K562 (cell line): Measurements from ENCODE around the gene PSME4. TPM values are rescaled to one million over a fixed set of nuclear protein-coding genes. Genes with fewer than 3 reads are reported as not detected.

Experiments
- CHD2 ChIP-seq: IDR thresholded peaks from 2 replicates; pipeline ENCODE4 v1.6.1; 2011; ENCODE audit warnings: low read depth, low read length
- DACH1 ChIP-seq: fragments of 450-650 bp; IDR thresholded peaks from 2 replicates; pipeline ENCODE4 v1.6.1; 2018; ENCODE audit not compliant: partially characterized antibody
- ERF ChIP-seq: fragments of 450-650 bp; formaldehyde crosslinking; IDR thresholded peaks from 2 replicates; pipeline ENCODE4 v1.4.0; 2020; ENCODE audit warnings: mild to moderate bottlenecking, mixed read lengths
- EWSR1 ChIP-seq: fragments of 450-650 bp; IDR thresholded peaks from 2 replicates; pipeline ENCODE4 v1.6.1; 2018; ENCODE audit warnings: borderline replicate concordance, mild to moderate bottlenecking, low read depth, moderate library complexity; ENCODE audit not compliant: partially characterized antibody
- FOXP1 ChIP-seq: sonication (generic); formaldehyde crosslinking; IDR thresholded peaks from 2 replicates; pipeline ENCODE4 v1.8.0; 2022; ENCODE audit warnings: mild to moderate bottlenecking, missing genetic modification reagents
- GTF2F1 ChIP-seq: IDR thresholded peaks from 2 replicates; pipeline ENCODE4 v1.6.1; 2011; ENCODE audit warnings: low read depth, low read length, improper control_type of control experiment
- HCFC1 ChIP-seq: IDR thresholded peaks from 2 replicates; pipeline ENCODE4 v1.6.1; 2012; ENCODE audit warnings: low read depth, low read length, improper control_type of control experiment
- HDAC1 ChIP-seq, 2 experiments: fragments of 450-650 bp; IDR thresholded peaks; 2 replicates each; pipeline ENCODE4 v1.6.1; 2016 to 2017; ENCODE audit warnings: inconsistent platforms in 1 of 2, mild to moderate bottlenecking in 1 of 2, moderate library complexity in 1 of 2
- HNRNPK ChIP-seq: fragments of 200-400 bp; formaldehyde crosslinking; IDR thresholded peaks from one replicate; pipeline ENCODE4 v1.6.1; 2018; ENCODE audit warnings: mild to moderate bottlenecking, low read depth, low read length; ENCODE audit not compliant: poor library complexity, severe bottlenecking
- NONO ChIP-seq, 2 experiments: fragments of 200-400 bp in 1 of 2; fragments of 450-650 bp in 1 of 2; formaldehyde crosslinking in 1 of 2; IDR thresholded peaks; 2 replicates each; pipeline ENCODE4 v1.6.1; 2017; ENCODE audit warnings: low read depth in 2 of 2, mild to moderate bottlenecking in 2 of 2, moderate library complexity in 2 of 2, low read length in 1 of 2
- NR2C2 ChIP-seq, 2 experiments: fragments of 200-800 bp in 1 of 2; sonication (Bioruptor generic) in 1 of 2; sonication (generic) in 1 of 2; formaldehyde crosslinking in 1 of 2; IDR thresholded peaks; 2 replicates each; pipeline versions ENCODE4 v1.6.1 to v1.8.0; 2016 to 2022; ENCODE audit warnings: mild to moderate bottlenecking in 1 of 2, missing compliant biosample characterization in 1 of 2, missing genetic modification characterization in 1 of 2, missing genetic modification reagents in 1 of 2
- NR2F6 ChIP-seq: fragments of 450-650 bp; formaldehyde crosslinking; IDR thresholded peaks from 2 replicates; pipeline ENCODE4 v1.4.0; 2020; ENCODE audit warnings: mild to moderate bottlenecking
- PHB2 ChIP-seq: fragments of 450-650 bp; IDR thresholded peaks from 2 replicates; pipeline ENCODE4 v1.6.1; 2017; ENCODE audit warnings: low read depth
- PML ChIP-seq: IDR thresholded peaks from 2 replicates; pipeline ENCODE4 v1.6.1; 2012; ENCODE audit warnings: low read length, inconsistent platforms
- SMARCA5 ChIP-seq: fragments of 450-650 bp; IDR thresholded peaks from 2 replicates; pipeline ENCODE4 v1.6.1; 2016
- THAP7 ChIP-seq: fragments of 250-450 bp; sonication (Bioruptor Pico); IDR thresholded peaks from 2 replicates; pipeline ENCODE4 v1.5.0; 2021
- TOE1 ChIP-seq, 2 experiments: fragments of 450-650 bp in 1 of 2; sonication (generic) in 1 of 2; formaldehyde crosslinking in 1 of 2; IDR thresholded peaks; 2 replicates each; pipeline versions ENCODE4 v1.7.1 to v1.8.0; 2016 to 2022; ENCODE audit warnings: borderline replicate concordance in 2 of 2, mild to moderate bottlenecking in 2 of 2, antibody characterized with exemption in 1 of 2, inconsistent platforms in 1 of 2, low read depth in 1 of 2, missing genetic modification reagents in 1 of 2, moderate library complexity in 1 of 2
- ZNF696 ChIP-seq: fragments of 250-450 bp; sonication (Bioruptor Pico); conservative IDR thresholded peaks from 2 replicates; pipeline ENCODE4 v1.4.0; 2020; ENCODE audit warnings: mild to moderate bottlenecking, moderate library complexity
- ZNF707 ChIP-seq: fragments of 250-450 bp; sonication (Bioruptor Pico); conservative IDR thresholded peaks from 2 replicates; pipeline ENCODE4 v1.8.0; 2022; ENCODE audit warnings: inconsistent platforms, mild to moderate bottlenecking, moderate library complexity
- ZNF717 ChIP-seq: fragments of 250-450 bp; sonication (Bioruptor Pico); IDR thresholded peaks from 2 replicates; pipeline ENCODE4 v1.5.0; 2021
- polyA plus RNA-seq, 8 experiments: library from polyadenylated mRNA; depleted of rRNA in 4 of 8; stranded (reverse) in 5 of 8; unstranded in 3 of 8; fragments of >200 nt; fragmentation: Nextera tagmentation in 2 of 8; fragmentation: Illumina TruSeq in 1 of 8; extraction: Ambion mirVana in 2 of 8; extraction: Trizol in 1 of 8; gene quantifications; 2 replicates each; pipeline versions ENCODE4 v1.2.1 to v1.2.3, GENCODE V29; 2011 to 2014; ENCODE audit warnings: inconsistent platforms in 1 of 8, missing spikeins in 1 of 8
- total RNA-seq, 7 experiments: library from RNA; depleted of rRNA in 6 of 7; stranded (reverse); fragments of >200 nt in 6 of 7; fragmentation: Illumina TruSeq in 2 of 7; extraction: Trizol in 2 of 7; gene quantifications; 2 replicates each; pipeline versions ENCODE4 v1.2.1 to v1.2.3, GENCODE V29; 2011 to 2021; ENCODE audit warnings: low replicate concordance in 1 of 7
- TF ChIP-seq, protein P1 (sequence below), 2 experiments: fragments of 450-650 bp; conservative IDR thresholded peaks; 2 replicates each; pipeline ENCODE4 v1.6.1; 2017; ENCODE audit warnings: mild to moderate bottlenecking in 2 of 2, moderate library complexity in 2 of 2
- TF ChIP-seq, protein P2 (sequence below): sonication (generic); formaldehyde crosslinking; IDR thresholded peaks from 2 replicates; pipeline ENCODE4 v1.8.0; 2022; ENCODE audit warnings: mild to moderate bottlenecking, missing genetic modification reagents

PSME4 gene
- total and polyA plus RNA-seq, 9 of the 15 experiments (the other 6 are each of a cell fraction or from before 2014, with no cell fraction given): 24.3 to 77.8 (median 40.5) TPM

- TF ChIP-seq EWSR1 (no peak), ZNF696 (CRISPR knock-in tag) (no peak), SMARCA5 (no peak), PHB2 (no peak), GTF2F1 (no peak), HNRNPK (peak; percentile 69), ERF (CRISPR knock-in tag) (peak; percentile 58; the same call in 1 of the 2 replicates), NR2F6 (CRISPR knock-in tag) (no peak), DACH1 (peak; percentile 95), HDAC1 (IDR thresholded peaks at IDR 0.05) (peak in 1 of 2 experiments; percentile 54; a peak in 1 of 4 replicates), ZNF717 (CRISPR knock-in tag) (no peak), PML (peak; percentile 62; the same call in 1 of the 2 replicates), FOXP1 (CRISPR knock-in tag) (peak; percentile 38; the same call in 1 of the 2 replicates), CHD2 (no peak), THAP7 (CRISPR knock-in tag) (no peak), HCFC1 (no peak; the same call in 1 of the 2 replicates), NR2C2 (CRISPR knock-in tag; IDR thresholded peaks at IDR 0.05) (no peak), NR2C2 (tag; IDR thresholded peaks at IDR 0.05) (peak; percentile 91), ZNF707 (CRISPR knock-in tag) (no peak), NONO (IDR thresholded peaks at IDR 0.05; ENCODE audit: low read depth in 2 of 2, low read length in 1 of 2) (peak; percentile 69 to 82; a peak in 3 of 4 replicates), TOE1 (IDR thresholded peaks at IDR 0.05; ENCODE audit: borderline replicate concordance) (no peak), TOE1 (CRISPR knock-in tag; IDR thresholded peaks at IDR 0.05; ENCODE audit: borderline replicate concordance, low read depth) (no peak)
- TF ChIP-seq, protein P1, sequence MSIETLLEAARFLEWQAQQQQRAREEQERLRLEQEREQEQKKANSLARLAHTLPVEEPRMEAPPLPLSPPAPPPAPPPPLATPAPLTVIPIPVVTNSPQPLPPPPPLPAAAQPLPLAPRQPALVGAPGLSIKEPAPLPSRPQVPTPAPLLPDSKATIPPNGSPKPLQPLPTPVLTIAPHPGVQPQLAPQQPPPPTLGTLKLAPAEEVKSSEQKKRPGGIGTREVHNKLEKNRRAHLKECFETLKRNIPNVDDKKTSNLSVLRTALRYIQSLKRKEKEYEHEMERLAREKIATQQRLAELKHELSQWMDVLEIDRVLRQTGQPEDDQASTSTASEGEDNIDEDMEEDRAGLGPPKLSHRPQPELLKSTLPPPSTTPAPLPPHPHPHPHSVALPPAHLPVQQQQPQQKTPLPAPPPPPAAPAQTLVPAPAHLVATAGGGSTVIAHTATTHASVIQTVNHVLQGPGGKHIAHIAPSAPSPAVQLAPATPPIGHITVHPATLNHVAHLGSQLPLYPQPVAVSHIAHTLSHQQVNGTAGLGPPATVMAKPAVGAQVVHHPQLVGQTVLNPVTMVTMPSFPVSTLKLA (conservative IDR thresholded peaks at IDR 0.05): peak; percentile 57 to 69; a peak in 3 of 4 replicates
- TF ChIP-seq, protein P2, sequence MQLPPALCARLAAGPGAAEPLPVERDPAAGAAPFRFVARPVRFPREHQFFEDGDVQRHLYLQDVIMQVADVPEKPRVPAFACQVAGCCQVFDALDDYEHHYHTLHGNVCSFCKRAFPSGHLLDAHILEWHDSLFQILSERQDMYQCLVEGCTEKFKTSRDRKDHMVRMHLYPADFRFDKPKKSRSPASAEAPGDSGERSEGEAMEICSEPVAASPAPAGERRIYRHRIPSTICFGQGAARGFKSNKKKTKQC: peak; percentile 52; the same call in 1 of the 2 replicates
These were observed at the start of gene PSME4 (continued) for GRCh38 chr2:53970724-53971602.
